Kidney epithelial cell (primary cell): Measurements from ENCODE around the gene SLC10A6. TPM values are rescaled to one million over a fixed set of nuclear protein-coding genes. Genes with fewer than 3 reads are reported as not detected.

ENCODE experiments used
- DNase-seq: peaks from one replicate; pipeline ENCODE4 v3.0.0-alpha.2; 2010; ENCODE audit warnings: low read depth
- H3K27me3 ChIP-seq: 2 replicates; pipeline ENCODE4 v1.6.0; 2011; ENCODE audit warnings: low read length; ENCODE audit not compliant: control insufficient read depth, insufficient read depth
- H3K36me3 ChIP-seq: 2 replicates; pipeline ENCODE4 v1.5.1; 2011; ENCODE audit warnings: low read length; ENCODE audit not compliant: control insufficient read depth, insufficient read depth
- H3K4me3 ChIP-seq: 2 replicates; pipeline ENCODE4 v1.5.1; 2011; ENCODE audit warnings: low read depth, mild to moderate bottlenecking, control low read depth, low read length
- CTCF ChIP-seq: IDR thresholded peaks from 2 replicates; pipeline ENCODE4 v1.5.1; 2011; ENCODE audit warnings: mild to moderate bottlenecking, moderate library complexity, low read length, control low read depth, inconsistent platforms; ENCODE audit not compliant: insufficient read depth, poor library complexity, severe bottlenecking
- total RNA-seq: library from RNA; depleted of rRNA; stranded (reverse); fragments of >200 nt; gene quantifications from 2 replicates; pipeline ENCODE4 v1.2.3, GENCODE V29; 2015

The SLC10A6 gene
- total RNA-seq, 1 donor from 2014 or later: not detected

GRCh38 chr4:86809809-86810208 lies 39.4 kb downstream of the SLC10A6 start:
- no peaks in the 10 kb centered on the region for H3K27me3 ChIP-seq
- no peak for DNase-seq
- no peaks in the 10 kb centered on the region for H3K36me3 ChIP-seq
- TF ChIP-seq CTCF: no peak
- no peak overlapping the region for H3K4me3 ChIP-seq

- H3K36me3 ChIP-seq: peaks cover 1% of the 10 kb centered on the region
- H3K27me3 ChIP-seq: no peaks in the 10 kb centered on the region
- no peak for TF ChIP-seq CTCF
- no peak overlapping the region for H3K4me3 ChIP-seq
- DNase-seq: no peak
Observed at GRCh38 chr4:86791126-86791525, 58.1 kb downstream of the SLC10A6 start.

- H3K36me3 ChIP-seq: peaks cover 1% of the 10 kb centered on the region
- no peak for DNase-seq
- H3K4me3 ChIP-seq: no peak overlapping the region
- no peak for TF ChIP-seq CTCF
- no peaks in the 10 kb centered on the region for H3K27me3 ChIP-seq
Observed at GRCh38 chr4:86788826-86789225, 60.4 kb downstream of the SLC10A6 start.

GRCh38 chr4:86778175-86778574 lies 71.0 kb downstream of the SLC10A6 start:
- Histone ChIP-seq H3K4me3 (no peak overlapping the region), H3K27me3 (no peaks in the 10 kb centered on the region), H3K36me3 (peaks cover 1% of the 10 kb centered on the region)
- TF ChIP-seq CTCF: no peak
- no peak for DNase-seq

- Histone ChIP-seq H3K4me3 (no peak overlapping the region), H3K27me3 (no peaks in the 10 kb centered on the region), H3K36me3 (peaks cover 1% of the 10 kb centered on the region)
- no peak for DNase-seq
- TF ChIP-seq CTCF: no peak
Observed at GRCh38 chr4:86775061-86775460, 74.1 kb downstream of the SLC10A6 start.

Other genes starting within 250 kb of the SLC10A6 start
- 0.71 TPM in 1 of 2 replicates, not detected in the other for gene C4orf36, start 43.0 kb upstream of the SLC10A6 start, total RNA-seq
- gene AFF1, start 85.6 kb upstream of the SLC10A6 start, total RNA-seq: 16.9 and 18.1 TPM in 2 replicates